B cell (primary cell): ENCODE measurements around the gene TRIM65.

Source experiments
- CTCF ChIP-seq: fragments of 200-600 bp; IDR thresholded peaks from one replicate; pipeline ENCODE4 v1.8.0; 2022; ENCODE audit warnings: antibody characterized with exemption, mild to moderate bottlenecking
- EZH2 ChIP-seq: IDR thresholded peaks from 2 replicates; pipeline ENCODE4 v1.6.1; 2012; ENCODE audit warnings: borderline replicate concordance, low read depth, mild to moderate bottlenecking, moderate library complexity, low read length; ENCODE audit not compliant: insufficient read depth, poor library complexity, severe bottlenecking

GRCh38 chr17:75921596-75921995 is 24.8 kb upstream of the TRIM65 start:
- TF ChIP-seq EZH2 (no peak), CTCF (no peak)
